ENCODE data around the gene KCTD13. TPM values are rescaled to one million over a fixed set of nuclear protein-coding genes. Genes with fewer than 3 reads are reported as not detected.

Gene KCTD13
- total RNA-seq, 1 donor from 2014 or later, result 44.4 TPM

DNA sequence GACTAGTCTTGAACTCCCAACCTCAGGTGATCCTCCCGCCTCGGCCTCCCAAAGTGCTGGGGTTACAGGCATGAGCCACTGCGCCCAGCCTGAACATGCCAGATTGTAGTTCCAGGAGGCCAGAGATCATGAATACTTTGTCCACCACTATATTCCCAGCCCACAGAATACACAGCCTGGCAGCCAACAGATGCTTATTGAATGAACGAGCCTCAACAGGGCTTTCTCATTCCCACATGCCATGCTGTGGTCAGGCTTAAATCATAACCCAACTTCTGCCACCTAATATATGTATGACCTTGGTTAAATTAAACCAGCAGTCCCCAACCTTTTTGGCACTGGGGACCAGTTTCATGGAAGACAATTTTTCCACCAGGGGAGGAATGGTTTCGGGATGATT, 32.7 kb upstream of the KCTD13 start:
- ChIA-PET CTCF (no interaction called here), POLR2A (no interaction called here)
- Mint-ChIP-seq H3K36me3 (ENCODE audit: low read depth) (no peaks in the 10 kb centered on the region), H3K4me1 (peaks cover 17% of the 10 kb centered on the region), H3K4me3 (no peak overlapping the region), H3K9me3 (no peaks in the 10 kb centered on the region), H3K27me3 (no peaks in the 10 kb centered on the region), H3K27ac (no peak overlapping the region)
- intact Hi-C loops (cut with micrococcal nuclease), result no loop called here
- no peak for ATAC-seq (ENCODE audit: low read depth)
- no peak for DNase-seq
- TF ChIP-seq, protein P1, sequence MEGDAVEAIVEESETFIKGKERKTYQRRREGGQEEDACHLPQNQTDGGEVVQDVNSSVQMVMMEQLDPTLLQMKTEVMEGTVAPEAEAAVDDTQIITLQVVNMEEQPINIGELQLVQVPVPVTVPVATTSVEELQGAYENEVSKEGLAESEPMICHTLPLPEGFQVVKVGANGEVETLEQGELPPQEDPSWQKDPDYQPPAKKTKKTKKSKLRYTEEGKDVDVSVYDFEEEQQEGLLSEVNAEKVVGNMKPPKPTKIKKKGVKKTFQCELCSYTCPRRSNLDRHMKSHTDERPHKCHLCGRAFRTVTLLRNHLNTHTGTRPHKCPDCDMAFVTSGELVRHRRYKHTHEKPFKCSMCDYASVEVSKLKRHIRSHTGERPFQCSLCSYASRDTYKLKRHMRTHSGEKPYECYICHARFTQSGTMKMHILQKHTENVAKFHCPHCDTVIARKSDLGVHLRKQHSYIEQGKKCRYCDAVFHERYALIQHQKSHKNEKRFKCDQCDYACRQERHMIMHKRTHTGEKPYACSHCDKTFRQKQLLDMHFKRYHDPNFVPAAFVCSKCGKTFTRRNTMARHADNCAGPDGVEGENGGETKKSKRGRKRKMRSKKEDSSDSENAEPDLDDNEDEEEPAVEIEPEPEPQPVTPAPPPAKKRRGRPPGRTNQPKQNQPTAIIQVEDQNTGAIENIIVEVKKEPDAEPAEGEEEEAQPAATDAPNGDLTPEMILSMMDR (IDR thresholded peaks at IDR 0.05), result no peak

DNA sequence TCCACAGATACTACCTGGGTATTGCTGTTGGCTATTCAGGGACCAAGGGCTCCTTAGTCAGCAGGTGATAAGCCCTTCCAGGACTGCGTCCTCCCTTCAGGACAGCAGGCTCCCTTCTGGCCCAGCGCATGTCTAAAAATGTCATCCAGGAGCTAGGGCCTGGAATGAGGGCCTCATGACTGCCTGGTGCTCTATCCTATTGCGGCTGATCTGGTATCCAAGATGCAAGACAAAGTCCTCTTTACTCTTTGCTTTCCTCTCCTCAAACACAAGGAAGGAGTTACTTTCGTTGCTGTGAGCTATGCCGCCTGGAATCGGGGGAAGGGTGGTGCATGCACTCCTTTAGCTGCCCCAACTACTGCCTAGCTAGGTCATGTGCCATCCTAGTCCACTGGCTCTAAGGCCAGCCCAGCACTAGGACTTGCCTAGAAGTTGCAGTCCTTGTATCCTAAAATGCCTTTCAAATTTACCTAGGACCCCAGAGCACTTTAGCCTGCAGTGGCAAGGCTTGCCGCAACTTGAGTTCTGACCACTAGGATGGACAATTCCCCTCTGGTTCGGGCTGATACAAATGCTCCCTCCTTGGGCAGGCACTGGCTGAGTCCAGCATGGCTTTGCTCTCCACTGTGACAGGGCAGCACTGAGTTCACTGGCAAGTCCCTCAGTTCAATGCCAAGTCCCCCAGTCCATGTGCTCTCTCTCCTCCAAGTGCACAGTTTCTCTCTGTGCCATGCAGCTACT, 25.8 kb upstream of the KCTD13 start:
- ChIA-PET POLR2A (interaction anchor here (0.7 kb wide), 1 partner anchor 166 kb away, joined by 14 read pairs; no protein-coding TSS in a partner anchor), CTCF (no interaction called here)
- Mint-ChIP-seq H3K27me3 (peaks cover 14% of the 10 kb centered on the region), H3K4me3 (no peak overlapping the region), H3K4me1 (no peaks in the 10 kb centered on the region), H3K36me3 (ENCODE audit: low read depth) (no peaks in the 10 kb centered on the region), H3K27ac (no peak overlapping the region), H3K9me3 (peaks cover 7% of the 10 kb centered on the region)
- intact Hi-C loops (cut with micrococcal nuclease), result no loop called here
- TF ChIP-seq, protein P1 (IDR thresholded peaks at IDR 0.05), result no peak
- ATAC-seq (ENCODE audit: low read depth), result no peak
- no peak for DNase-seq

GRCh38 chr16:29950806-29951461, 24.9 kb upstream of the KCTD13 start:
- peaks cover 14% of the 10 kb centered on the region for H3K27me3 Mint-ChIP-seq

DNA sequence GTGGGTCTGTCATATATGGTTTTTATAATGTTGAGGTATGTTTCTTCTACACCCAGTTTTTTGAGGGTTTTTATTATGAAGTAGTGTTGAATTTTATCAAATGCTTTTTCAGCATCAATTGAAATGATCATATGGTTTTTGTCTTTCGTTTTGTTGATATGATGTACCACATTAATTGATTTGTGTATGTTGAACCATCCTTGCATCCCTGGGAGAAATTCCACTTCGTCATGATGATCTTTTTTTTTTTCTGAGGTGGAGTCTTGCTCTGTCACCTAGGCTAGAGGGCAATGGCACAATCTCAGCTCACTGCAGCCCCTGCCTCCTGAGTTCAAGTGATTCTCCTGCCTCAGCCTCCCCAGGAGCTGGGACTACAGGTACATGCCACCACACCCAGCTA, 21.9 kb upstream of the KCTD13 start:
- H3K27me3 Mint-ChIP-seq, result peaks cover 14% of the 10 kb centered on the region
- no peaks in the 10 kb centered on the region for H3K36me3 Mint-ChIP-seq (ENCODE audit: low read depth)
- ATAC-seq (ENCODE audit: low read depth), result no peak
- intact Hi-C loops (cut with micrococcal nuclease), result no loop called here
- no peak overlapping the region for H3K27ac Mint-ChIP-seq
- no peaks in the 10 kb centered on the region for H3K4me1 Mint-ChIP-seq
- H3K4me3 Mint-ChIP-seq, result no peak overlapping the region
- H3K9me3 Mint-ChIP-seq, result peaks cover 7% of the 10 kb centered on the region
- POLR2A ChIA-PET, result no interaction called here
- no peak for DNase-seq
- CTCF ChIA-PET, result no interaction called here
- TF ChIP-seq, protein P1 (IDR thresholded peaks at IDR 0.05), result no peak

More at GRCh38 chr16:29950806-29951461, 24.9 kb upstream of the KCTD13 start:
- ChIA-PET CTCF (no interaction called here), POLR2A (no interaction called here)
- TF ChIP-seq, protein P1 (IDR thresholded peaks at IDR 0.05), result no peak
- intact Hi-C loops (cut with micrococcal nuclease), result no loop called here
- no peak overlapping the region for H3K4me3 Mint-ChIP-seq
- no peaks in the 10 kb centered on the region for H3K36me3 Mint-ChIP-seq (ENCODE audit: low read depth)
- no peak overlapping the region for H3K27ac Mint-ChIP-seq
- no peaks in the 10 kb centered on the region for H3K4me1 Mint-ChIP-seq
- ATAC-seq (ENCODE audit: low read depth) (no peak), DNase-seq (no peak)
- peaks cover 7% of the 10 kb centered on the region for H3K9me3 Mint-ChIP-seq
